HG02610 (cell line): ENCODE measurements around the gene ITIH4.

Experiments used
- ATAC-seq: cut with Tn5 transposase; IDR thresholded peaks from one replicate; pipeline ENCODE4 v1.9.1; 2021; ENCODE audit warnings: mild to moderate bottlenecking, moderate library complexity; ENCODE audit not compliant: unreplicated experiment

The ITIH4 gene

GRCh38 chr3:52849656-52850055 lies 19.2 kb upstream of the ITIH4 start:
- ATAC-seq: no peak

- no peak for ATAC-seq
Measured at GRCh38 chr3:52848617-52849016, 18.1 kb upstream of the ITIH4 start.

GRCh38 chr3:52847726-52848125 lies 17.3 kb upstream of the ITIH4 start:
- ATAC-seq: no peak

- no peak for ATAC-seq
Measured at GRCh38 chr3:52847241-52847640, 16.8 kb upstream of the ITIH4 start.

GRCh38 chr3:52846432-52846965 lies 16.0 kb upstream of the ITIH4 start:
- no peak for ATAC-seq

GRCh38 chr3:52845691-52846431 lies 15.4 kb upstream of the ITIH4 start:
- no peak for ATAC-seq

GRCh38 chr3:52845157-52845556 lies 14.7 kb upstream of the ITIH4 start:
- no peak for ATAC-seq

- ATAC-seq: no peak
Measured at GRCh38 chr3:52844290-52844975, 14.0 kb upstream of the ITIH4 start.

GRCh38 chr3:52843881-52844280 lies 13.4 kb upstream of the ITIH4 start:
- ATAC-seq: no peak

- ATAC-seq: no peak
Measured at GRCh38 chr3:52843108-52843865, 12.8 kb upstream of the ITIH4 start.

GRCh38 chr3:52842424-52842823 lies 12.0 kb upstream of the ITIH4 start:
- no peak for ATAC-seq

- no peak for ATAC-seq
Measured at GRCh38 chr3:52841981-52842340, 11.5 kb upstream of the ITIH4 start.

- peak; percentile 60 for ATAC-seq
Measured at GRCh38 chr3:52841211-52841980, 10.9 kb upstream of the ITIH4 start.

GRCh38 chr3:52839892-52840545 lies 9.5 kb upstream of the ITIH4 start:
- ATAC-seq: no peak

- ATAC-seq: no peak
Measured at GRCh38 chr3:52839268-52839575, 8.8 kb upstream of the ITIH4 start.

GRCh38 chr3:52838561-52839267 lies 8.2 kb upstream of the ITIH4 start:
- ATAC-seq: no peak

- ATAC-seq: no peak
Measured at GRCh38 chr3:52836986-52837385, 6.5 kb upstream of the ITIH4 start.

- no peak for ATAC-seq
Measured at GRCh38 chr3:52836471-52836845, 6.0 kb upstream of the ITIH4 start.

GRCh38 chr3:52835766-52836470 lies 5.4 kb upstream of the ITIH4 start:
- ATAC-seq: no peak
